ENCODE measurements around the gene POU2F1.

The POU2F1 gene

DNA sequence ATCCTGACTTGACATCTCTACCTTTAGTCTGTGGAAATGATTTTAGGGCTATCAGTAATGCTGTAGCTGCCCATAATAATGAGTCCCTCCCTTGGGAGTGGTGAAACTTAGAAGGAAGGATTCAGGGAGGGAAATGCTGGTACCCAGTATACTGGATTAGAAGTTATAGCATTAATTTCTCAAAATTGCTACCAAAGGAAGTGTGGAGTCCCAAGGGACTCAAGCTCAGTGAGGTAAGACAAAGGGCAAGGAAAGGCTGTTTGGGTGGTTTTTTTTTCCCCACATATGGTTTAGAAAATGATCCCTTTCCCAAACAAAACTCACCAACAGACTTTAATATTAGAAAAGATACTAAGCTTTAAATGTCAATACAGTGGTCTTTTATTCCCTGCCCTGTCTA lies 197.7 kb downstream of the POU2F1 start:
- TF ChIP-seq, protein P1, sequence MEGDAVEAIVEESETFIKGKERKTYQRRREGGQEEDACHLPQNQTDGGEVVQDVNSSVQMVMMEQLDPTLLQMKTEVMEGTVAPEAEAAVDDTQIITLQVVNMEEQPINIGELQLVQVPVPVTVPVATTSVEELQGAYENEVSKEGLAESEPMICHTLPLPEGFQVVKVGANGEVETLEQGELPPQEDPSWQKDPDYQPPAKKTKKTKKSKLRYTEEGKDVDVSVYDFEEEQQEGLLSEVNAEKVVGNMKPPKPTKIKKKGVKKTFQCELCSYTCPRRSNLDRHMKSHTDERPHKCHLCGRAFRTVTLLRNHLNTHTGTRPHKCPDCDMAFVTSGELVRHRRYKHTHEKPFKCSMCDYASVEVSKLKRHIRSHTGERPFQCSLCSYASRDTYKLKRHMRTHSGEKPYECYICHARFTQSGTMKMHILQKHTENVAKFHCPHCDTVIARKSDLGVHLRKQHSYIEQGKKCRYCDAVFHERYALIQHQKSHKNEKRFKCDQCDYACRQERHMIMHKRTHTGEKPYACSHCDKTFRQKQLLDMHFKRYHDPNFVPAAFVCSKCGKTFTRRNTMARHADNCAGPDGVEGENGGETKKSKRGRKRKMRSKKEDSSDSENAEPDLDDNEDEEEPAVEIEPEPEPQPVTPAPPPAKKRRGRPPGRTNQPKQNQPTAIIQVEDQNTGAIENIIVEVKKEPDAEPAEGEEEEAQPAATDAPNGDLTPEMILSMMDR (IDR thresholded peaks at IDR 0.05; ENCODE audit: low read depth, low read length), result no peak
- no peaks in the 10 kb centered on the region for H3K27me3 ChIP-seq (ENCODE audit: insufficient read depth, low read depth, severe bottlenecking)
- DNase-seq, result no peak
- no peaks in the 10 kb centered on the region for H3K9me3 ChIP-seq (ENCODE audit: severe bottlenecking)
- H3K4me3 ChIP-seq (ENCODE audit: low read depth, low read length), result no peak overlapping the region
- no peaks in the 10 kb centered on the region for H3K36me3 ChIP-seq
- H3K27ac ChIP-seq, result no peak overlapping the region

DNA sequence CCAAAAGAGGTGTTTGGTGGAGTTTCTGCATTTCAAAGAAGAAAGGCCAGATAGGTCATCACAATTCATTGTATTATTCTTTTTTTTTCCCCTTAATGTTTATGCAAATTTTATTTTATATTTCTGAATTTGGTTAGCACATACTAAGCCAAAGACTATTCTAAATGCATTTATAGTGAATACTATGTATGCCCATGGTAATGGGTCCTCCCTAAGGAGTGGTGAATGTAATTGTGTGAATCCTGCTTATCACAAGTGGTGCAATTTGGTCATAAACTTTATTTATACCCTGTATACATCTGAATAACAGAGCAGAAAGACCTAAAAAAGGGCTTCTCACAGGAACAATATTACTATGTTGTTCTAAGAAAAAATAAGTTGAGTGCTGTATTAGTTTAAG lies 198.6 kb downstream of the POU2F1 start:
- no peak overlapping the region for H3K27ac ChIP-seq
- no peaks in the 10 kb centered on the region for H3K9me3 ChIP-seq (ENCODE audit: severe bottlenecking)
- H3K27me3 ChIP-seq (ENCODE audit: insufficient read depth, low read depth, severe bottlenecking), result no peaks in the 10 kb centered on the region
- H3K4me3 ChIP-seq (ENCODE audit: low read depth, low read length), result no peak overlapping the region
- H3K36me3 ChIP-seq, result no peaks in the 10 kb centered on the region
- DNase-seq, result no peak
- TF ChIP-seq, protein P1 (IDR thresholded peaks at IDR 0.05; ENCODE audit: low read depth, low read length), result no peak

DNA sequence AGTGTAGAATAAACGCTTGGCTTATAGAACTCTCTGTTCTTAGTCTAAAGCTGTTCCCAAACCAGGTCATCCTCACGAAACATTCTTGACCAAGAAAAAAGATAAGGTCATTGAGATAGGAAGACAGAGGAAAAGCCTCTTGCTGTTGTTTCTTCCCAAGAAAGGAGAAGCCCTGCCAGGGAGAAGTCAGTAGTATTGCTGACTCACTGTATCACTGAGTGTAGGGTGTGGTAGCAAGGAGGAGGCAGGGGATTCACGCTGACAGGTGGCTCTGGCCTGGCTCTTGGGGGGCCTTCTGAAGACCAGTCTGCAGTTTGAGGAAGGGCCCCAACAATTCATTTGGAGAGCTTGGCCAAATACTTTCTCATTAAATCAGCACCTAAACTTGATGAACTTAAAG lies 199.8 kb downstream of the POU2F1 start:
- Histone ChIP-seq H3K27me3 (ENCODE audit: insufficient read depth, low read depth, severe bottlenecking) (no peaks in the 10 kb centered on the region), H3K9me3 (ENCODE audit: severe bottlenecking) (no peaks in the 10 kb centered on the region), H3K27ac (no peak overlapping the region), H3K36me3 (no peaks in the 10 kb centered on the region), H3K4me3 (ENCODE audit: low read depth, low read length) (no peak overlapping the region)
- no peak for DNase-seq
- TF ChIP-seq, protein P1 (IDR thresholded peaks at IDR 0.05; ENCODE audit: low read depth, low read length), result no peak

DNA sequence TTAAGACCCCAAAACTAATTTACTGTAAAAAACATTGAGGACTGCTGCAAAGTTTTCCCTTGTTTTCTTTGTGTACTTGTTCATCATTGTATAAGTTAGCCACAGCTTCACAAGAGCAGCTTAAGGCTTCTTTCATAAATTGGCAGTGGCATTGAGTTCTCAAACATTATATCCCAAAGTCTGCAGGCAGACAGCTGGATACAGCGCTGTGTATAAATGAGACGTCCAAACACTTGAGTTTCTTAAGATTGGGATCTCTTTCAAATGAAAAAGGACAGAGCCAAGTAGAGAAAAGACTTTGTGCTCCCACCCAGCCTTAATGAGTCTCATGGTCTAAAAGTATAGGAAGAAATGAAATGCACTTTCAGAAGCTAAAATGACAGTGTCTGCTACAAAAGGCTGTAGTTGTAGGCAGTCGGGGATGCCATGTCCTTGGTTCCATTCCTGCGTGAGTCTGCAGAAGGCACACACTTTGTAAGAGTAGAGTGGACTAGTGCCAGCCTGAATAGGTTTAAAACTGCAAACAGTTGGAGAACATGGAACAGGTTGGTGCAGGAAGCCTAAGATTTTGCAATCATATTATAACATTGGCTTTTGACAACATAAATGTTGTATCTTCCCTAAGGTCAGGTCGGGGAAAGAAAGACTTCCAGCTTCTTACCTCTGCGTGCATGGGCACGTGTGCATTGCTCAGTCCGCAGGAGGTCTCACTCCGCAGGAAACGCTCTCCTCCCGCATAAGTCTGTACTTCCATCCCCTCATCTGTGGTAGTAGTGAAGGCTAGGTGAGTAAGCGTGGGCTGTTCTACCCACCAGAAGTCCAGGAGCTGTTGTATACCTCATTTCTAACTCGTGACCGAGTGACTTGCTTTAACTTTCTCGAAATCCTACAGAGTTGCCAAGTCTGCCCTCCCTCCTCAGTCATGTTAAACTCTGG lies 203.3 kb downstream of the POU2F1 start:
- Histone ChIP-seq H3K4me3 (ENCODE audit: low read depth, low read length) (no peak overlapping the region), H3K27ac (no peak overlapping the region), H3K27me3 (ENCODE audit: insufficient read depth, low read depth, severe bottlenecking) (no peaks in the 10 kb centered on the region), H3K36me3 (no peaks in the 10 kb centered on the region), H3K9me3 (ENCODE audit: severe bottlenecking) (no peaks in the 10 kb centered on the region)
- TF ChIP-seq, protein P1 (IDR thresholded peaks at IDR 0.05; ENCODE audit: low read depth, low read length), result no peak
- no peak for DNase-seq

DNA sequence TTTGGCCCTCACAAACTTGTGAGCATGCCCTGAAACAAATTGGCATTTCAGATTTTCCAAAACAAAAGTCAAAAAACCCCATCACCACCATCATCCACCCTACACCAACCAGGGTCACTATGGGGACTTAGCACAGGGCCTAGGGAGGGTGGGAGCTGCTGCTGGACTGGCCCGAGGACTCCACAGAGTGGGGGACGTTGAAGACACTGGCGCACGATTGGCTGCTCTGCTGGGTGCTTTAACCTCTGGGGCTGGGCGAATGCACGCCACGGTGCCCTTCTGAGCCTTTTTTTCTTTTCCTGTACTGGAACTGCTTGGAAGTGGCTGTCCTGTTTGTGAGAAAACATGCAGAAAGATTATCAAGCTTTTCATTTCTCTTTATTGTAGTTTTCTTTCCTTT lies 204.8 kb downstream of the POU2F1 start:
- TF ChIP-seq, protein P1 (IDR thresholded peaks at IDR 0.05; ENCODE audit: low read depth, low read length), result no peak
- Histone ChIP-seq H3K36me3 (no peaks in the 10 kb centered on the region), H3K27me3 (ENCODE audit: insufficient read depth, low read depth, severe bottlenecking) (no peaks in the 10 kb centered on the region), H3K4me3 (ENCODE audit: low read depth, low read length) (no peak overlapping the region), H3K9me3 (ENCODE audit: severe bottlenecking) (no peaks in the 10 kb centered on the region), H3K27ac (no peak overlapping the region)
- no peak for DNase-seq

All from WERI-Rb-1 (cell line).